Dendritic cell treated with granulocyte-macrophage colony-stimulating factor and Interleukin-4, amounts not matched to agents 40 ng/mL and 50 ng/mL, for 4 days (primary cell): ENCODE results near the gene SPATA1.

Experiments used
- H3K27ac Mint-ChIP-seq: one replicate; pipeline ENCODE4 v1.8.0; 2022; ENCODE audit warnings: mild to moderate bottlenecking, mixed read lengths
- H3K27me3 Mint-ChIP-seq: one replicate; pipeline ENCODE4 v1.8.0; 2022; ENCODE audit warnings: mild to moderate bottlenecking, mixed read lengths
- H3K36me3 Mint-ChIP-seq: one replicate; pipeline ENCODE4 v1.8.0; 2022; ENCODE audit warnings: low read depth, mixed read lengths
- H3K4me1 Mint-ChIP-seq: one replicate; pipeline ENCODE4 v1.8.0; 2022; ENCODE audit warnings: low read depth, mixed read lengths
- H3K4me3 Mint-ChIP-seq: one replicate; pipeline ENCODE4 v1.8.0; 2022; ENCODE audit warnings: mild to moderate bottlenecking, moderate library complexity, mixed read lengths
- H3K9me3 Mint-ChIP-seq: one replicate; pipeline ENCODE4 v1.8.0; 2022; ENCODE audit warnings: mixed read lengths
- intact Hi-C: fragments of 100-400 bp; cut with micrococcal nuclease; formaldehyde crosslinking; loops from one replicate; pipeline ENCODE4 v1.15.0; 2022

The SPATA1 gene

DNA sequence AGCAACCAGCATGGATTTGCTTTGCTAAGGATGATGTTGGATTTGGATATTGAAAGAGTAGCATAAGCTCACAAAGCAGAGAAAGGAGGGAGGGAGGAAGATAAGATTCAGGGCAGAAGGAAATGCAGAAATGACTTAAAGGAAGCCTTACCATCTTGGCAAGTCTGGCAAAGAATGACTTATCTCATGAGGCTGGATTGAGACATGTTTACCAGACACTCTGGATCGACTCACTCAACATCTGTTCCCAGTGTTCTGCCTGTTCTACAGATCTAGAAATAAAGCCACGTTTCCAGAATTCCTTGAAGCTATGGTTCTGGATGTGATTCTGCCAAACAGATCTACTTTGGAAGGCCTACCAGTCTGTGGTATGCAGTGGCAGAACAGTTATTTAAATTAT is 106.8 kb downstream of the SPATA1 start:
- H3K27me3 Mint-ChIP-seq: no peaks in the 10 kb centered on the region
- intact Hi-C loops: no loop called here
- H3K27ac Mint-ChIP-seq: no peak overlapping the region
- H3K36me3 Mint-ChIP-seq: peaks cover 14% of the 10 kb centered on the region
- H3K4me1 Mint-ChIP-seq: peaks cover 14% of the 10 kb centered on the region
- no peak overlapping the region for H3K4me3 Mint-ChIP-seq
- H3K9me3 Mint-ChIP-seq: peaks cover 48% of the 10 kb centered on the region

DNA sequence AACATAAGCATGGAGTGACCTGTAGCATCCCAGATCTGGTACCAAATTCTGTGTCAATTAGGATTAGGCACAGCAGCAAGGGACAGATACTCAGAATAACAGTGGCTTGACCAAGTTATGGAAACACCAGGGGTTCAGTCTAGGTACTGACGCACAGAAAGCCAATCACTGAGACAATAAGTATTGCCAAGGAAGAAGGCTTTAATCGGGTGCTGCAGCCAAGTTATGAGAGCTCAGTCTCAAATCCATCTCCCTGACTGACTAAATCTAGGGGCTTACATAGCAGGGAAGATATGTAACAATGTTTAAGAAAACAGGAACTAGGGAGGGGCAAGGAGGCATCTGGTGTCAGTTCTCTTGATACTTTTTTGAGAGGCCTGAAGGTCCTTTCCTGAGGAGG is 107.7 kb downstream of the SPATA1 start:
- Mint-ChIP-seq H3K27ac (no peak overlapping the region), H3K36me3 (peaks cover 14% of the 10 kb centered on the region), H3K9me3 (peaks cover 48% of the 10 kb centered on the region), H3K4me3 (no peak overlapping the region), H3K27me3 (no peaks in the 10 kb centered on the region), H3K4me1 (peaks cover 14% of the 10 kb centered on the region)
- intact Hi-C loops: no loop called here

DNA sequence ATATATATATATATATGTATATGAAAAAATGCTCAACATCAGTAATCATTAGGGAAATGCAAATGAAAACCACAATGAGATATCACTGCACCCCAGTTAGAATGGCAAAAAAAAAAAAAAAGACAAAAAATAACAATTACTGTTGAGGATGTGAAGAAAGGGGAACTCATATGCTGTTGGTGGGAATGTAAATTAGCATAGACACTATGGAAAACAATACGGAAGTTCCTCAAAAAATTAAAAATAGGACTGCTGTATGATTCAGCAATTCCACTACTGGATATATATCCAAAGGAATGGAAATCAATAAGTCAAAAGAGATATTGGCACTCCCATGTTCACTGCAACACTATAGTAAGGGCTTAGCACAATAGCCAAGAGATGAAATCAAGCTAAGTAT is 109.6 kb downstream of the SPATA1 start:
- Mint-ChIP-seq H3K4me3 (no peak overlapping the region), H3K9me3 (peaks cover 44% of the 10 kb centered on the region), H3K27me3 (no peaks in the 10 kb centered on the region), H3K27ac (no peak overlapping the region), H3K36me3 (peaks cover 14% of the 10 kb centered on the region), H3K4me1 (peaks cover 33% of the 10 kb centered on the region)
- intact Hi-C loops: loop anchor here (1.0 kb wide), 1 partner anchor 41 kb away; the partner anchor contains the start of gene CTBS
